Measurements from ENCODE around the gene HIVEP3.
"Not testable (repeated sequence)": the region's sequence is repeated elsewhere in the genome, so short reads cannot be mapped to it uniquely, and the experiment has no call there.

The HIVEP3 gene

GRCh38 chr1:41700581-41700980, 218.1 kb downstream of the HIVEP3 start:
- no peak overlapping the region for H3K4me3 Mint-ChIP-seq

GRCh38 chr1:41699861-41700248, 218.9 kb downstream of the HIVEP3 start:
- Mint-ChIP-seq H3K27ac (no peak overlapping the region), H3K27me3 (no peaks in the 10 kb centered on the region), H3K4me3 (no peak overlapping the region), H3K4me1 (peaks cover 3% of the 10 kb centered on the region), H3K9me3 (no peaks in the 10 kb centered on the region), H3K36me3 (peaks cover 3% of the 10 kb centered on the region)

More at GRCh38 chr1:41700581-41700980, 218.1 kb downstream of the HIVEP3 start:
- Mint-ChIP-seq H3K4me1 (peaks cover 3% of the 10 kb centered on the region), H3K27ac (no peak overlapping the region), H3K9me3 (no peaks in the 10 kb centered on the region), H3K36me3 (peaks cover 3% of the 10 kb centered on the region), H3K27me3 (no peaks in the 10 kb centered on the region)

- no peak overlapping the region for H3K4me3 Mint-ChIP-seq
- no peaks in the 10 kb centered on the region for H3K27me3 Mint-ChIP-seq
- H3K4me1 Mint-ChIP-seq = peaks cover 3% of the 10 kb centered on the region
- H3K27ac Mint-ChIP-seq = no peak overlapping the region
- H3K36me3 Mint-ChIP-seq = peaks cover 3% of the 10 kb centered on the region
- H3K9me3 Mint-ChIP-seq = no peaks in the 10 kb centered on the region
Observed at GRCh38 chr1:41698916-41699860, 219.5 kb downstream of the HIVEP3 start.

- peaks cover 6% of the 10 kb centered on the region for H3K4me1 Mint-ChIP-seq
- peaks cover 3% of the 10 kb centered on the region for H3K36me3 Mint-ChIP-seq
- H3K27ac Mint-ChIP-seq = no peak overlapping the region
- H3K4me3 Mint-ChIP-seq = no peak overlapping the region
- H3K9me3 Mint-ChIP-seq = no peaks in the 10 kb centered on the region
- no peaks in the 10 kb centered on the region for H3K27me3 Mint-ChIP-seq
Observed at GRCh38 chr1:41696381-41696780, 222.3 kb downstream of the HIVEP3 start.

GRCh38 chr1:41695118-41695745, 223.5 kb downstream of the HIVEP3 start:
- Mint-ChIP-seq H3K4me3 (no peak overlapping the region), H3K4me1 (peaks cover 8% of the 10 kb centered on the region), H3K27ac (no peak overlapping the region), H3K9me3 (no peaks in the 10 kb centered on the region), H3K36me3 (peaks cover 3% of the 10 kb centered on the region), H3K27me3 (no peaks in the 10 kb centered on the region)

GRCh38 chr1:41691966-41692365, 226.8 kb downstream of the HIVEP3 start:
- peaks cover 25% of the 10 kb centered on the region for H3K4me1 Mint-ChIP-seq
- not testable (repeated sequence) for H3K27ac Mint-ChIP-seq, H3K9me3 Mint-ChIP-seq, H3K36me3 Mint-ChIP-seq, H3K27me3 Mint-ChIP-seq, H3K4me3 Mint-ChIP-seq

GRCh38 chr1:41691424-41691823, 227.3 kb downstream of the HIVEP3 start:
- Mint-ChIP-seq H3K9me3 (no peaks in the 10 kb centered on the region), H3K4me1 (peaks cover 29% of the 10 kb centered on the region), H3K27ac (no peak overlapping the region)

GRCh38 chr1:41690331-41690730, 228.4 kb downstream of the HIVEP3 start:
- Mint-ChIP-seq H3K4me3 (no peak overlapping the region), H3K4me1 (peaks cover 29% of the 10 kb centered on the region), H3K9me3 (no peaks in the 10 kb centered on the region), H3K27ac (no peak overlapping the region), H3K27me3 (no peaks in the 10 kb centered on the region), H3K36me3 (no peaks in the 10 kb centered on the region)

More at GRCh38 chr1:41691424-41691823, 227.3 kb downstream of the HIVEP3 start:
- Mint-ChIP-seq H3K4me3 (no peak overlapping the region), H3K27me3 (no peaks in the 10 kb centered on the region), H3K36me3 (no peaks in the 10 kb centered on the region)

- Mint-ChIP-seq H3K4me3 (no peak overlapping the region), H3K36me3 (no peaks in the 10 kb centered on the region), H3K4me1 (peaks cover 37% of the 10 kb centered on the region), H3K9me3 (no peaks in the 10 kb centered on the region), H3K27ac (no peak overlapping the region), H3K27me3 (no peaks in the 10 kb centered on the region)
Observed at GRCh38 chr1:41689558-41689981, 229.2 kb downstream of the HIVEP3 start.

GRCh38 chr1:41689139-41689538, 229.6 kb downstream of the HIVEP3 start:
- peaks cover 41% of the 10 kb centered on the region for H3K4me1 Mint-ChIP-seq
- H3K4me3 Mint-ChIP-seq = no peak overlapping the region

DNA sequence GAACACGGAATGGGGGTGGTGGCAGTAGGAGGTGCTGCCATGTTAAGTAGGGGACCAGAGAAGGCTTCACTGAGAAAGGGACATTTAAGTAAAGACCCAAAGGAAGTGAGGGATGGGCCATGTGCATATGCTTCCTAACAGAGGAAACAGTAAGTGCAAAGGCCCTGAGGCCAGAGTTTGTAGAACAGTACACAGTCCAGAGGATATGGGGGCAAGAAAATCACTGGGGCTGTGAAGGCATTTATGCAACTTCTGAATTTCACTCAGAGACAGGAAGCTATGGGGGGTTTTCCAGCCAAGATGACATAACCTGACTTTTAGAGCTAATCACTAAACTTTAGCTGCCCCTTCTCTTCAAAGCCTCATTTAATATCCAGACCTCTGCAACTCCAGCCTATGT, 231.7 kb downstream of the HIVEP3 start:
- Mint-ChIP-seq H3K4me1 (peaks cover 61% of the 10 kb centered on the region), H3K27me3 (no peaks in the 10 kb centered on the region), H3K4me3 (no peak overlapping the region), H3K27ac (no peak overlapping the region), H3K36me3 (no peaks in the 10 kb centered on the region), H3K9me3 (no peaks in the 10 kb centered on the region)

More at GRCh38 chr1:41689139-41689538, 229.6 kb downstream of the HIVEP3 start:
- H3K27me3 Mint-ChIP-seq = no peaks in the 10 kb centered on the region
- no peaks in the 10 kb centered on the region for H3K36me3 Mint-ChIP-seq
- no peak overlapping the region for H3K27ac Mint-ChIP-seq
- no peaks in the 10 kb centered on the region for H3K9me3 Mint-ChIP-seq

DNA sequence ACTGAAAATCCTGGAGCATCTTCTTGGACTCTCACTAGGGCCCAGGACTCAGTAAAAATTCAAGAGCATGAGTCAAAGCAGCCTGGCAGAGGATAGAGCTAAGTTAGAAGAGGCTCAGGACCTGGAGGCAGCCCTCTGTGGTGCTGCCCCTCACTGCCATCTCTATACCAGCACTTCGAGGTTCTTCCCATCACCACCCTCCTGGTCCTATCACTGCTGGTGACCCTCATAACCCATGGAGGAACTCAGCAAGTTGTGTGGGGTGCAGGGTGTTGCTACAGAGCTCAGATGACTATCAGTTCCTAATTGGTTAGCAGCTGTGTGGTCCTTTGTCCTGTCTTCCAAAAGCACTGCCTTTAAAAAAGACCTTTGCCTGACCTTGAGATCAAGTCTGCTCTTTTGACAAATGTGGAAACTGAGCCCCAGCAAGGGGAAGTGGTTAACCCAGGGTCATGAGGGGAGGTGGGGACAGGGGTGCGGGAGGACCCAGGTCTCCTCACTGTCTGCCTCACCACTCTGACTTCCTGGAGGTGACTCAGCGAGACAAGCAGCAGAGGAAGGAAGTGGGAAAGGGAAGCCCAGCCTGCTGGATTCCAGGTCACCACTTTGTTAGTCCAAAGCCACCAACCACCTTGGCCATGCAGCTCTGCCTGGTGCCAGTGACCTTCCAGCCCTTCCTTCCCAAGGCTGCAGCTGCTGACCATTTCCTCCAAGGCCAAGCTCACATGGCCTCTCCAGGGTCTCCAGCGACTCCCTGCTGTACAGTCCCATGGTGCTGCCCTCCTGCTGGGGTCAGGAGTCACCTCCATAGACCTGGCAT, 234.8 kb downstream of the HIVEP3 start:
- Mint-ChIP-seq H3K27ac (peak overlapping the region; percentile 27), H3K27me3 (no peaks in the 10 kb centered on the region), H3K36me3 (no peaks in the 10 kb centered on the region), H3K4me1 (peaks cover 60% of the 10 kb centered on the region), H3K4me3 (peak overlapping the region; percentile 53), H3K9me3 (no peaks in the 10 kb centered on the region)

GRCh38 chr1:41682845-41683625, 235.7 kb downstream of the HIVEP3 start:
- Mint-ChIP-seq H3K36me3 (no peaks in the 10 kb centered on the region), H3K27me3 (no peaks in the 10 kb centered on the region), H3K4me1 (peaks cover 64% of the 10 kb centered on the region), H3K9me3 (no peaks in the 10 kb centered on the region), H3K27ac (peak overlapping the region; percentile 33), H3K4me3 (peak overlapping the region; percentile 30)

GRCh38 chr1:41682149-41682548, 236.6 kb downstream of the HIVEP3 start:
- Mint-ChIP-seq H3K27me3 (no peaks in the 10 kb centered on the region), H3K27ac (no peak overlapping the region), H3K4me1 (peaks cover 61% of the 10 kb centered on the region), H3K4me3 (no peak overlapping the region), H3K36me3 (no peaks in the 10 kb centered on the region), H3K9me3 (no peaks in the 10 kb centered on the region)

All from activated naive CD4-positive, alpha-beta T cell treated with anti-CD3 and anti-CD28 coated beads, Interleukin-2, amount 50 U/mL, for 24 hours (primary cell).